ENCODE measurements around the gene SMARCAL1. TPM values are rescaled to one million over a fixed set of nuclear protein-coding genes. Genes with fewer than 3 reads are reported as not detected.

Gene SMARCAL1
- total and polyA plus RNA-seq, 4 donors = 9.4 to 29.8 (median 12.4) TPM

GRCh38 chr2:216469661-216470060, 57.4 kb downstream of the SMARCAL1 start:
- H3K9me3 ChIP-seq (ENCODE audit: control insufficient read depth, low read length) = no peaks in the 10 kb centered on the region
- no peak overlapping the region for H3K4me3 ChIP-seq (ENCODE audit: low read length in 2 of 2)
- intact Hi-C loops (cut with DNase I) = no loop called here
- DNase-seq (no peak), ATAC-seq (ENCODE audit: low FRiP score) (no peak)
- no peaks in the 10 kb centered on the region for H3K4me1 ChIP-seq (ENCODE audit: control insufficient read depth in 1 of 2, insufficient read depth in 2 of 2, low read length in 2 of 2)
- H3K27me3 ChIP-seq (ENCODE audit: control insufficient read depth in 1 of 2, insufficient read depth in 2 of 2, low read length in 1 of 2) = no peaks in the 10 kb centered on the region
- peaks cover 0 to 4% of the 10 kb centered on the region in 2 donors for H3K36me3 ChIP-seq (ENCODE audit: control insufficient read depth in 1 of 2, insufficient read depth in 2 of 2, low read length in 1 of 2)
- no peak overlapping the region for H3K27ac ChIP-seq (ENCODE audit: low read depth in 1 of 2, low read length in 2 of 2)

DNA sequence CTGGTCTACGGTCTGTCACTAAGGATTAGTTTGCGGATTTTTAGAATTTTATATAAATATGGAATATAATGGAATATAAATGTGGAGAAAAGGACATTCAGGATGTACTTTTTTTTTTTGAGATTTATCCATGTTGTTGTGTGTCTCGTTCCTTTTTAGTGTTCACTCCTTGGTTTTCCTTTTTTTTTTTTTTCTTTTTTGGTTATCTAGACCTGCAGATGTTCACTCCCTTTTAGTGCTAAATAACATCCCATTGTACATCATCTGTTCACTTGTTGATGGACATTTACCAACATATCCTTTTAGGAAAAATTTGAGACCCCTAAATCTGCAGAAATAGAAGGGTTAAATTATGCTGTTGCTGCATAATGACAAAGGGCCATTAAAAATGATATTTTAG, 60.9 kb downstream of the SMARCAL1 start:
- H3K27ac ChIP-seq (ENCODE audit: low read depth in 1 of 2, low read length in 2 of 2) = no peak overlapping the region
- no peaks in the 10 kb centered on the region for H3K4me1 ChIP-seq (ENCODE audit: control insufficient read depth in 1 of 2, insufficient read depth in 2 of 2, low read length in 2 of 2)
- 95 to 97% methylated on average over 3 of the region's 3 CpGs for WGBS, 2 donors
- intact Hi-C loops (cut with DNase I) = no loop called here
- peaks cover 0 to 12% of the 10 kb centered on the region in 2 donors for H3K36me3 ChIP-seq (ENCODE audit: control insufficient read depth in 1 of 2, insufficient read depth in 2 of 2, low read length in 1 of 2)
- no peak for DNase-seq
- H3K4me3 ChIP-seq (ENCODE audit: low read length in 2 of 2) = no peak overlapping the region
- no peaks in the 10 kb centered on the region for H3K27me3 ChIP-seq (ENCODE audit: control insufficient read depth in 1 of 2, insufficient read depth in 2 of 2, low read length in 1 of 2)
- no peaks in the 10 kb centered on the region for H3K9me3 ChIP-seq (ENCODE audit: control insufficient read depth, low read length)
- ATAC-seq (ENCODE audit: low FRiP score) = no peak

GRCh38 chr2:216474925-216475670, 62.8 kb downstream of the SMARCAL1 start:
- ATAC-seq (ENCODE audit: low FRiP score) = no peak
- H3K36me3 ChIP-seq (ENCODE audit: control insufficient read depth in 1 of 2, insufficient read depth in 2 of 2, low read length in 1 of 2) = peaks cover 0 to 17% of the 10 kb centered on the region in 2 donors

GRCh38 chr2:216475767-216476166, 63.5 kb downstream of the SMARCAL1 start:
- Histone ChIP-seq H3K27ac (ENCODE audit: low read depth in 1 of 2, low read length in 2 of 2) (no peak overlapping the region), H3K27me3 (ENCODE audit: control insufficient read depth in 1 of 2, insufficient read depth in 2 of 2, low read length in 1 of 2) (no peaks in the 10 kb centered on the region), H3K4me1 (ENCODE audit: control insufficient read depth in 1 of 2, insufficient read depth in 2 of 2, low read length in 2 of 2) (no peaks in the 10 kb centered on the region), H3K4me3 (ENCODE audit: low read length in 2 of 2) (no peak overlapping the region), H3K9me3 (ENCODE audit: control insufficient read depth, low read length) (no peaks in the 10 kb centered on the region), H3K36me3 (ENCODE audit: control insufficient read depth in 1 of 2, insufficient read depth in 2 of 2, low read length in 1 of 2) (peaks cover 2 to 17% of the 10 kb centered on the region in 2 donors)
- 92% methylated on average over 6 of the region's 6 CpGs for WGBS, 2 donors
- intact Hi-C loops (cut with DNase I) = no loop called here
- ATAC-seq (ENCODE audit: low FRiP score) (no peak), DNase-seq (no peak)

More at GRCh38 chr2:216474925-216475670, 62.8 kb downstream of the SMARCAL1 start:
- H3K4me3 ChIP-seq (ENCODE audit: low read length in 2 of 2) = no peak overlapping the region
- H3K27ac ChIP-seq (ENCODE audit: low read depth in 1 of 2, low read length in 2 of 2) = no peak overlapping the region
- intact Hi-C loops (cut with DNase I) = no loop called here
- H3K4me1 ChIP-seq (ENCODE audit: control insufficient read depth in 1 of 2, insufficient read depth in 2 of 2, low read length in 2 of 2) = no peaks in the 10 kb centered on the region
- H3K27me3 ChIP-seq (ENCODE audit: control insufficient read depth in 1 of 2, insufficient read depth in 2 of 2, low read length in 1 of 2) = no peaks in the 10 kb centered on the region
- DNase-seq = no peak
- H3K9me3 ChIP-seq (ENCODE audit: control insufficient read depth, low read length) = no peaks in the 10 kb centered on the region
- 88 to 93% methylated on average over 12 of the region's 12 CpGs for WGBS, 2 donors

DNA sequence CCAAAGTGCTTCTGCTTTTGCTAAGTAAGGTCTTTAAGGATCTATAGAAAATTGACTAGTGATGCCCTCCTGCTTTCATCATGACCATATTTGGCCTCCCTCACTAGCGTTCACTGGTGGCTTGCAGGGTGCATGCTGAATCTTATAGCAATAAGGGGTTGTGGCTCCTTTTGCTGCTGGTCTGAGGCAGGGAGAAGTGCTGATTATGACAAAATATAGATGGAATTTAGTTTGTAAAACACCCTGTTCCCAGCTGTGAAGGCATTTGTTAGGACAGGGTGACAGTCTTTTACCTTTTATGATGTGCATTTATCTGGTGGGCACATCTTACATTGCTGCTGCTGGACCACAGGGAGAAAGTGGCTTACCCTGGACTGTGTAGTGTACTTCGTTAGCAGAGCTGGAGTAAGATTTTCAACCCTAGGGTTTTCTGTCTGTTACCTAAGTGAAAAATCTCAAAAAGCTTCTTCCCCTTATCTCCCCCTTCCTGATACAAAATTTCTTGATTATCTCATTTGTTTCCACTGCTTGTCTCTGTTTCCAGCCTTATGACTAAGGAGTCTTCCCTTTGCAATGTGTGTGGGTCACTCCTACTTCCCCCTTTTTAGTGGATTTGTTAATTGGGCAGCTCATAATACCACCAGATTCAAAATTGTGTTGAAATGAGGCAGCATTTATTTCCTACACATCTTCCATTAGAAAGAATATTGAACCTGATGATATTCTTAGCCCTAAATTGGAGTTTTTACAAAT, 65.2 kb downstream of the SMARCAL1 start:
- ATAC-seq (ENCODE audit: low FRiP score) (no peak), DNase-seq (no peak)
- 62 to 82% methylated on average over 2 of the region's 2 CpGs for WGBS, 2 donors
- H3K4me3 ChIP-seq (ENCODE audit: low read length in 2 of 2) = no peak overlapping the region
- H3K4me1 ChIP-seq (ENCODE audit: control insufficient read depth in 1 of 2, insufficient read depth in 2 of 2, low read length in 2 of 2) = no peaks in the 10 kb centered on the region
- no peak overlapping the region for H3K27ac ChIP-seq (ENCODE audit: low read depth in 1 of 2, low read length in 2 of 2)
- intact Hi-C loops (cut with DNase I) = no loop called here
- peaks cover 2 to 16% of the 10 kb centered on the region in 2 donors for H3K36me3 ChIP-seq (ENCODE audit: control insufficient read depth in 1 of 2, insufficient read depth in 2 of 2, low read length in 1 of 2)
- H3K9me3 ChIP-seq (ENCODE audit: control insufficient read depth, low read length) = no peaks in the 10 kb centered on the region
- H3K27me3 ChIP-seq (ENCODE audit: control insufficient read depth in 1 of 2, insufficient read depth in 2 of 2, low read length in 1 of 2) = no peaks in the 10 kb centered on the region

DNA sequence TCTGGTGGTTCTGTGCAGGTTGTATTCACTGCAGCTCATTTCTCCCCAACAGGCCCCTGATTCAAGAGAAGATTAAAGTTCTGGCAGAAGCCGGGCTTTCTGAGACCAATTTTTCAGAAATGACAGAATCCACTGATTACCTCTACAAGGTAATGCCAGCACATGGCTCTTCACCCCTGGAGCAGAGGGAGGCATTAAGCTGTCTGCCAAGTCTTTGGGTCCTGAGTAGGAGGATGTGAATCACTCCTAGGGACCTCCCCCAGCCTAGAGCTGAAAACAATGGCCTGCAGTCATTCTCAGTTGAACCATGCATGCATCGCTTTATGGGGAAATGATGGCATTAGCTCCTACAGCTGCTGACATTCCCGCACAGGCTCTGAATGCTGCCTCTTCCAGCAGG, 65.9 kb downstream of the SMARCAL1 start:
- DNase-seq (no peak), ATAC-seq (ENCODE audit: low FRiP score) (no peak)
- intact Hi-C loops (cut with DNase I) = no loop called here
- Histone ChIP-seq H3K27me3 (ENCODE audit: control insufficient read depth in 1 of 2, insufficient read depth in 2 of 2, low read length in 1 of 2) (no peaks in the 10 kb centered on the region), H3K4me1 (ENCODE audit: control insufficient read depth in 1 of 2, insufficient read depth in 2 of 2, low read length in 2 of 2) (no peaks in the 10 kb centered on the region), H3K9me3 (ENCODE audit: control insufficient read depth, low read length) (no peaks in the 10 kb centered on the region), H3K4me3 (ENCODE audit: low read length in 2 of 2) (no peak overlapping the region), H3K36me3 (ENCODE audit: control insufficient read depth in 1 of 2, insufficient read depth in 2 of 2, low read length in 1 of 2) (peaks cover 6 to 17% of the 10 kb centered on the region in 2 donors), H3K27ac (ENCODE audit: low read depth in 1 of 2, low read length in 2 of 2) (no peak overlapping the region)
- 80 to 85% methylated on average over 3 of the region's 3 CpGs for WGBS, 2 donors

DNA sequence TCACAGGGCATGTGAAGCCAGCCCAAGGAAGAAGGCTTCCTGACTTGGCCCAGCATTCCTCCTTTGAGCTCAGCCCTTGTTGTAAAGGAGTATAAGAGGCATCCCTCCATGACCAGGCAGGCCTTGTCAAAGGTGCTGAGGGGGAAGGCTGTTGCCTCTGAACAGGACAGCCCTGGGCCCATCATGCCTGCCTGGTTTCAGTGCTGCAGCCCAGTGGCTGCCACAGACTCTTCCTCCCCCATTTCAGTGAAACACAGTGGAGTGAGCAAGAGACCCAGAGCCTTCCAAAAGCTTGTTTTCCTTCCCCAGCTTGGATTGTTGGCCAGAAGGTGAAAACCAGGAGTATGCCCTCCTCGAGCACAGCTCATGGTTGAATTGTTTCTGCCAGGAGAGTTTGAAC, 66.5 kb downstream of the SMARCAL1 start:
- H3K27me3 ChIP-seq (ENCODE audit: control insufficient read depth in 1 of 2, insufficient read depth in 2 of 2, low read length in 1 of 2) = no peaks in the 10 kb centered on the region
- no peaks in the 10 kb centered on the region for H3K9me3 ChIP-seq (ENCODE audit: control insufficient read depth, low read length)
- no peak overlapping the region for H3K4me3 ChIP-seq (ENCODE audit: low read length in 2 of 2)
- WGBS, 2 donors = 78 to 80% methylated on average over 1 of the region's 1 CpG
- DNase-seq (no peak), ATAC-seq (ENCODE audit: low FRiP score) (no peak)
- H3K4me1 ChIP-seq (ENCODE audit: control insufficient read depth in 1 of 2, insufficient read depth in 2 of 2, low read length in 2 of 2) = no peaks in the 10 kb centered on the region
- peaks cover 6 to 17% of the 10 kb centered on the region in 2 donors for H3K36me3 ChIP-seq (ENCODE audit: control insufficient read depth in 1 of 2, insufficient read depth in 2 of 2, low read length in 1 of 2)
- intact Hi-C loops (cut with DNase I) = no loop called here
- no peak overlapping the region for H3K27ac ChIP-seq (ENCODE audit: low read depth in 1 of 2, low read length in 2 of 2)

DNA sequence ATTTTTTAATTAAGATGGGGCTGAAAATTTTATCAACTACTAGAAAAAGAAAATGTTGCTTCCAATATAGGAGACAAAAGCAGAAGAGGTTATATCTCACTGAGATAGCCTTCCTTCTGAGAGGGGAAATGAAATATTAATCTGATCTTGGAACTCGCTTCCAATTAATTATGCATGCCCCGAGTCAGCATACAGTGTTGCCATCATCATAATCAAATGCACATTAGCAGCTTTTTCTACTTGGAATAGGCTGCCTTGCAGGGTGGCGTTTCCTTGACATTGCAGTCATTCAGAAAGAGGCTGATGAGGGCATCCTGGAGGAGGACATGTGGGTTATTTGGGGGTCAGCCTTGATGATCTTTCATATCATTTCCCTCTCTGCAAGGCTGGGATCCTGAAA, 67.9 kb downstream of the SMARCAL1 start:
- Histone ChIP-seq H3K4me1 (ENCODE audit: control insufficient read depth in 1 of 2, insufficient read depth in 2 of 2, low read length in 2 of 2) (no peaks in the 10 kb centered on the region), H3K9me3 (ENCODE audit: control insufficient read depth, low read length) (no peaks in the 10 kb centered on the region), H3K4me3 (ENCODE audit: low read length in 2 of 2) (no peak overlapping the region), H3K27ac (ENCODE audit: low read depth in 1 of 2, low read length in 2 of 2) (no peak overlapping the region), H3K36me3 (ENCODE audit: control insufficient read depth in 1 of 2, insufficient read depth in 2 of 2, low read length in 1 of 2) (peaks cover 6 to 17% of the 10 kb centered on the region in 2 donors), H3K27me3 (ENCODE audit: control insufficient read depth in 1 of 2, insufficient read depth in 2 of 2, low read length in 1 of 2) (no peaks in the 10 kb centered on the region)
- intact Hi-C loops (cut with DNase I) = no loop called here
- ATAC-seq (ENCODE audit: low FRiP score) (no peak), DNase-seq (no peak)
- WGBS, 2 donors = 94 to 95% methylated on average over 3 of the region's 3 CpGs

GRCh38 chr2:216482640-216483039, 70.4 kb downstream of the SMARCAL1 start:
- Histone ChIP-seq H3K4me3 (ENCODE audit: low read length in 2 of 2) (no peak overlapping the region), H3K4me1 (ENCODE audit: control insufficient read depth in 1 of 2, insufficient read depth in 2 of 2, low read length in 2 of 2) (no peaks in the 10 kb centered on the region), H3K27ac (ENCODE audit: low read depth in 1 of 2, low read length in 2 of 2) (no peak overlapping the region), H3K27me3 (ENCODE audit: control insufficient read depth in 1 of 2, insufficient read depth in 2 of 2, low read length in 1 of 2) (no peaks in the 10 kb centered on the region), H3K36me3 (ENCODE audit: control insufficient read depth in 1 of 2, insufficient read depth in 2 of 2, low read length in 1 of 2) (peaks cover 6 to 12% of the 10 kb centered on the region in 2 donors), H3K9me3 (ENCODE audit: control insufficient read depth, low read length) (no peaks in the 10 kb centered on the region)
- WGBS, 2 donors = 78 to 82% methylated on average over 2 of the region's 2 CpGs
- ATAC-seq (ENCODE audit: low FRiP score) (no peak), DNase-seq (no peak)
- intact Hi-C loops (cut with DNase I) = no loop called here

All from aorta (tissue), 5 donors.